ENCODE measurements around the gene PRDM15. TPM values are rescaled to one million over a fixed set of nuclear protein-coding genes. Genes with fewer than 3 reads are reported as not detected.

The PRDM15 gene
- total and polyA plus RNA-seq, 2 experiments from 2014 or later, result 2.3 to 4.2 TPM

DNA sequence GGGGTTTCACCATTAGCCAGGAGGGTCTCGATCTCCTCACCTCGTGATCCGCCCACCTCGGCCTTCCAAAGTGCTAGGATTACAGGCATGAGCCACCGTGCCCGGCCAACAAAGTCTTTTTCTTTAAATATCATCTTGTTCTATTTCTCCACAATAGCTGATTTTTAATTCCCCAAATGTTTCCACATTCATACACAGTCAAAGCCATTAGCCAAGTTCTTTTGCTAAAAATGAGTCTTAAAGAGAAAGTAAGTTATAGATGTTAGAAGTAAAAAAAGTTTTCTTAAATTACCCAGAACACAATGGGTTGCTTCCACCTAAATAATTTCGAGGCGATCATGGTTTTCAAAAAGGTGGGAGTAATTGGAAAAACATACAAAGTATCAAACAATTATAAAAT, 44.0 kb upstream of the PRDM15 start:
- Histone ChIP-seq H3K9me3 (ENCODE audit: low read depth) (no peaks in the 10 kb centered on the region), H2AFZ (no peak overlapping the region), H3K9me2 (ENCODE audit: insufficient read depth) (no peaks in the 10 kb centered on the region), H3K27ac (no peak overlapping the region), H3K9ac (no peak overlapping the region), H3K4me1 (ENCODE audit: insufficient read depth) (peaks cover 6% of the 10 kb centered on the region), H3K4me2 (ENCODE audit: unreplicated experiment) (no peak overlapping the region), H4K20me1 (ENCODE audit: insufficient read depth) (no peaks in the 10 kb centered on the region), H3K4me3 (no peak overlapping the region), H3K79me2 (ENCODE audit: insufficient read depth) (peaks cover 51% of the 10 kb centered on the region), H3K27me3 (replicated peaks; ENCODE audit: insufficient read depth) (no peaks in the 10 kb centered on the region), H3K36me3 (ENCODE audit: low read depth) (no peaks in the 10 kb centered on the region), H3F3A (ENCODE audit: insufficient read depth) (no peaks in the 10 kb centered on the region)
- TF ChIP-seq EZH2phosphoT487 (IDR thresholded peaks at IDR 0.05; ENCODE audit: insufficient read depth, low read depth) (no peak), EZH2 (IDR thresholded peaks at IDR 0.05; ENCODE audit: insufficient read depth, poor library complexity, severe bottlenecking) (no peak)
- in situ Hi-C loops (cut with MboI), result no loop called here
- WGBS, 2 experiments (ENCODE audit: low coverage in 1 of 2, low lambda C conversion rate in 2 of 2, missing lambda C conversion rate in 2 of 2), result 92 to 96% methylated on average over 8 of the region's 8 CpGs
- DNase-seq, result no peak

DNA sequence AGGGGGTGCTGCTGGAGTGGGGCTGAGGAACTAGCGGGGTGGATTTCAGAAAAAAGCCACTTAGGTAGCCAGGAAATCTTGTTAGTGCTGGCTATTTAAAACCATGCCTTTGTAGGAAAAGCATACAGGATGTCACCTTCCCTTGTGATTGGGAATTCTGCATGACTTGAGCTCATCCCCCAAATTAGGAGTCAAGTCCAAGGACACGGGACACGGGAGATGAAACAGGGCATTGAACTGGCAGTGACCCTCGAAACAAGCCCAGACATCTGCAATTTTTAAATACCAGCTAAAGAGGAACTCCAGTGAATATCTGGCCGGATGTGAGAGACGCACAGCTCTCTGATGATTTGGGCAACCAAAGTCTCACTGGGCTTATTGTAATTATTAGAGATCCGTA, 41.9 kb upstream of the PRDM15 start:
- in situ Hi-C loops (cut with MboI), result no loop called here

DNA sequence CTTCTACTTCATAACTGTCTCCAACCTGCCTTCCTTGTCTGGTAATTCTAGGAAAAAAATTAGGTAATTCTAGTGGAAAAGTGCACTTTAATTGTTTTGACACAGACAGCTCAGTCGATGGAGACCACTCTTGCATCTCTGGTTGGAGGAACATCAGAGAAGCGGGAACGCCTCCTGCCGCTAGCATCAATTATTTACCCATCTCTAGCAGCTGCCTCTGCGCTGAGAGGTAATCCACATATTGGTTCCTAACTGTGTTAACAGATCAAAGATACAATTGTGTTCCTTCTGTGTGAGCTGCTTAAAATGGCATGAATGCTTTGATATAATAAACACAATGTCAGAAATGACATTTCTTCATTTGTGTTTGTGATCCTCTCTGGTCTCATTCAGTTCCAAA, 41.3 kb upstream of the PRDM15 start:
- WGBS, 2 experiments (ENCODE audit: low coverage in 1 of 2, low lambda C conversion rate in 2 of 2, missing lambda C conversion rate in 2 of 2), result 79 to 82% methylated on average over 5 of the region's 5 CpGs
- H3F3A ChIP-seq (ENCODE audit: insufficient read depth), result no peaks in the 10 kb centered on the region
- H3K4me1 ChIP-seq (ENCODE audit: insufficient read depth), result no peaks in the 10 kb centered on the region
- no peaks in the 10 kb centered on the region for H3K27me3 ChIP-seq (replicated peaks; ENCODE audit: insufficient read depth)
- H3K79me2 ChIP-seq (ENCODE audit: insufficient read depth), result peaks cover 27% of the 10 kb centered on the region
- no peak for DNase-seq
- H3K4me2 ChIP-seq (ENCODE audit: unreplicated experiment), result no peak overlapping the region
- H3K9ac ChIP-seq, result no peak overlapping the region
- TF ChIP-seq EZH2phosphoT487 (IDR thresholded peaks at IDR 0.05; ENCODE audit: insufficient read depth, low read depth) (no peak), EZH2 (IDR thresholded peaks at IDR 0.05; ENCODE audit: insufficient read depth, poor library complexity, severe bottlenecking) (no peak)
- no peaks in the 10 kb centered on the region for H3K9me2 ChIP-seq (ENCODE audit: insufficient read depth)
- 0 out of 2 replicates have a peak, but pooled peaks cover 16% of the 10 kb centered on the region for H3K36me3 ChIP-seq (ENCODE audit: low read depth)
- H3K27ac ChIP-seq, result no peak overlapping the region
- H3K9me3 ChIP-seq (ENCODE audit: low read depth), result no peaks in the 10 kb centered on the region
- H3K4me3 ChIP-seq, result no peak overlapping the region
- in situ Hi-C loops (cut with MboI), result no loop called here
- H2AFZ ChIP-seq, result no peak overlapping the region
- H4K20me1 ChIP-seq (ENCODE audit: insufficient read depth), result no peaks in the 10 kb centered on the region

More for the DNA sequence above, 41.9 kb upstream of the PRDM15 start:
- no peak overlapping the region for H3K27ac ChIP-seq
- no peak for DNase-seq
- H2AFZ ChIP-seq, result no peak overlapping the region
- H3K9ac ChIP-seq, result no peak overlapping the region
- WGBS, 2 experiments (ENCODE audit: low coverage in 1 of 2, low lambda C conversion rate in 2 of 2, missing lambda C conversion rate in 2 of 2), result 83 to 85% methylated on average over 7 of the region's 7 CpGs
- 0 out of 2 replicates have a peak, but pooled peaks cover 15% of the 10 kb centered on the region for H3K36me3 ChIP-seq (ENCODE audit: low read depth)
- H3K4me2 ChIP-seq (ENCODE audit: unreplicated experiment), result no peak overlapping the region
- no peaks in the 10 kb centered on the region for H3K9me2 ChIP-seq (ENCODE audit: insufficient read depth)
- no peaks in the 10 kb centered on the region for H3K27me3 ChIP-seq (replicated peaks; ENCODE audit: insufficient read depth)
- H4K20me1 ChIP-seq (ENCODE audit: insufficient read depth), result no peaks in the 10 kb centered on the region
- peaks cover 3% of the 10 kb centered on the region for H3K4me1 ChIP-seq (ENCODE audit: insufficient read depth)
- H3K4me3 ChIP-seq, result no peak overlapping the region
- peaks cover 32% of the 10 kb centered on the region for H3K79me2 ChIP-seq (ENCODE audit: insufficient read depth)
- TF ChIP-seq EZH2 (IDR thresholded peaks at IDR 0.05; ENCODE audit: insufficient read depth, poor library complexity, severe bottlenecking) (no peak), EZH2phosphoT487 (IDR thresholded peaks at IDR 0.05; ENCODE audit: insufficient read depth, low read depth) (no peak)
- no peaks in the 10 kb centered on the region for H3K9me3 ChIP-seq (ENCODE audit: low read depth)
- H3F3A ChIP-seq (ENCODE audit: insufficient read depth), result no peaks in the 10 kb centered on the region

DNA sequence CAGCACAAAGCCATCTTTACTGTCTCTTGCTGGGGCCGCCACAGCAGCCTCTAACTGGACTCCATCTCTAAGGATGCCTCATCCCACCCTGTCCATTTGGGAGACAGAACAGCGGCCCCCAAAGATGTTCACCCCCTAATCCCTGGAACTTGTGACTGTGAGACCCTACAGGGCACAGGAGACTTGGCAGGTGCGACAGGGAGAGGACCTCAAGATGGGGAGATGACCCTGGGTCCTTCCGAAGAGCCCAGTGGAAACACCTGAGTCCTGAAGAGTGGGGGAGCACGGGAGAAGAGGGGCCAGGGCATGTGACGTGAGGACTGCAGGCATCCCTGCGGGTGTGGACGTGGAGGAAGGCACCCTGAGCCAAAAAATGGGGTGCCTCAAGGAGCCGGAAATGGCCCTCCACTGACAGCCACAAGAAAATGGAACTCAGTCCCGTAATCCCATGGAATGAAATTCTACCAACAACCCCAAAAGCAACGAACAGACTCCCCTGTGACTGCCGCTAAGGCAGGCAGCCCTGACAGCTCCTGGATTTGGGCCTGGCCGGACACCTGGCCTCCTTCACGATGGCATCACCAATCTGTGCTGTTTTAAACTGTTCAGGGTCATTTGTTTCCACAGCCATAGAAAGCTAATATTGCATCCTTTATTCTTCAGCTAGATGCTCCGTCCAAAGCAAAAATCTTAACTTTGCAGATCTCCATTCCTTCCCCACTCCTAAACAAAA, 40.7 kb upstream of the PRDM15 start:
- H3K9me3 ChIP-seq (ENCODE audit: low read depth), result no peaks in the 10 kb centered on the region
- H3K4me1 ChIP-seq (ENCODE audit: insufficient read depth), result no peaks in the 10 kb centered on the region
- no peak overlapping the region for H3K27ac ChIP-seq
- 95 to 96% methylated on average over 15 of the region's 15 CpGs for WGBS, 2 experiments (ENCODE audit: low coverage in 1 of 2, low lambda C conversion rate in 2 of 2, missing lambda C conversion rate in 2 of 2)
- 0 out of 2 replicates have a peak, but pooled peaks cover 16% of the 10 kb centered on the region for H3K36me3 ChIP-seq (ENCODE audit: low read depth)
- TF ChIP-seq EZH2phosphoT487 (IDR thresholded peaks at IDR 0.05; ENCODE audit: insufficient read depth, low read depth) (no peak), EZH2 (IDR thresholded peaks at IDR 0.05; ENCODE audit: insufficient read depth, poor library complexity, severe bottlenecking) (no peak)
- in situ Hi-C loops (cut with MboI), result no loop called here
- H3K4me3 ChIP-seq, result no peak overlapping the region
- H3K9ac ChIP-seq, result no peak overlapping the region
- H3K79me2 ChIP-seq (ENCODE audit: insufficient read depth), result peaks cover 20% of the 10 kb centered on the region
- H4K20me1 ChIP-seq (ENCODE audit: insufficient read depth), result no peaks in the 10 kb centered on the region
- DNase-seq, result no peak
- no peaks in the 10 kb centered on the region for H3K27me3 ChIP-seq (replicated peaks; ENCODE audit: insufficient read depth)
- no peak overlapping the region for H3K4me2 ChIP-seq (ENCODE audit: unreplicated experiment)
- no peaks in the 10 kb centered on the region for H3K9me2 ChIP-seq (ENCODE audit: insufficient read depth)
- no peaks in the 10 kb centered on the region for H3F3A ChIP-seq (ENCODE audit: insufficient read depth)
- H2AFZ ChIP-seq, result no peak overlapping the region
